ENCODE measurements around the gene TMX1.

Gene TMX1

GRCh38 chr14:51298895-51299294 is 58.8 kb downstream of the TMX1 start:
- Histone ChIP-seq H3K27ac (ENCODE audit: poor library complexity, severe bottlenecking) (no peak overlapping the region), H3K36me3 (ENCODE audit: low read depth) (no peaks in the 10 kb centered on the region), H3K4me3 (ENCODE audit: severe bottlenecking) (no peak overlapping the region), H3K9me3 (ENCODE audit: severe bottlenecking) (no peaks in the 10 kb centered on the region), H3K27me3 (ENCODE audit: insufficient read depth, poor library complexity, severe bottlenecking) (no peaks in the 10 kb centered on the region), H3K4me1 (ENCODE audit: insufficient read depth, poor library complexity, severe bottlenecking) (peaks cover 12% of the 10 kb centered on the region)
- DNase-seq (ENCODE audit: low spot score) (no peak), ATAC-seq (ENCODE audit: low read depth) (no peak; the same call in 2 of the 3 replicates)
- no peak for TF ChIP-seq CTCF (IDR thresholded peaks at IDR 0.05; ENCODE audit: poor library complexity, severe bottlenecking)

GRCh38 chr14:51302295-51303030 is 62.4 kb downstream of the TMX1 start:
- Histone ChIP-seq H3K4me3 (ENCODE audit: severe bottlenecking) (no peak overlapping the region), H3K4me1 (ENCODE audit: insufficient read depth, poor library complexity, severe bottlenecking) (peaks cover 21% of the 10 kb centered on the region), H3K9me3 (ENCODE audit: severe bottlenecking) (no peaks in the 10 kb centered on the region), H3K27ac (ENCODE audit: poor library complexity, severe bottlenecking) (no peak overlapping the region), H3K36me3 (ENCODE audit: low read depth) (no peaks in the 10 kb centered on the region), H3K27me3 (ENCODE audit: insufficient read depth, poor library complexity, severe bottlenecking) (no peaks in the 10 kb centered on the region)
- TF ChIP-seq CTCF (IDR thresholded peaks at IDR 0.05; ENCODE audit: poor library complexity, severe bottlenecking): no peak
- DNase-seq (ENCODE audit: low spot score) (no peak), ATAC-seq (ENCODE audit: low read depth) (no peak)

GRCh38 chr14:51304438-51304837 is 64.4 kb downstream of the TMX1 start:
- H3K9me3 ChIP-seq (ENCODE audit: severe bottlenecking): no peaks in the 10 kb centered on the region
- ATAC-seq (ENCODE audit: low read depth) (peak; percentile 15; the same call in 2 of the 3 replicates), DNase-seq (ENCODE audit: low spot score) (no peak)
- peaks cover 21% of the 10 kb centered on the region for H3K4me1 ChIP-seq (ENCODE audit: insufficient read depth, poor library complexity, severe bottlenecking)
- H3K27me3 ChIP-seq (ENCODE audit: insufficient read depth, poor library complexity, severe bottlenecking): no peaks in the 10 kb centered on the region
- H3K27ac ChIP-seq (ENCODE audit: poor library complexity, severe bottlenecking): peak overlapping the region; percentile 87
- no peak overlapping the region for H3K4me3 ChIP-seq (ENCODE audit: severe bottlenecking)
- no peak for TF ChIP-seq CTCF (IDR thresholded peaks at IDR 0.05; ENCODE audit: poor library complexity, severe bottlenecking)
- H3K36me3 ChIP-seq (ENCODE audit: low read depth): no peaks in the 10 kb centered on the region

GRCh38 chr14:51304941-51305340 is 64.9 kb downstream of the TMX1 start:
- no peak overlapping the region for H3K4me3 ChIP-seq (ENCODE audit: severe bottlenecking)
- DNase-seq (ENCODE audit: low spot score): no peak
- H3K4me1 ChIP-seq (ENCODE audit: insufficient read depth, poor library complexity, severe bottlenecking): peaks cover 21% of the 10 kb centered on the region
- no peaks in the 10 kb centered on the region for H3K9me3 ChIP-seq (ENCODE audit: severe bottlenecking)
- H3K27me3 ChIP-seq (ENCODE audit: insufficient read depth, poor library complexity, severe bottlenecking): no peaks in the 10 kb centered on the region
- H3K27ac ChIP-seq (ENCODE audit: poor library complexity, severe bottlenecking): peak overlapping the region; percentile 87
- no peak for TF ChIP-seq CTCF (IDR thresholded peaks at IDR 0.05; ENCODE audit: poor library complexity, severe bottlenecking)
- peak; percentile 96 for ATAC-seq (ENCODE audit: low read depth)
- H3K36me3 ChIP-seq (ENCODE audit: low read depth): no peaks in the 10 kb centered on the region

GRCh38 chr14:51305751-51306150 is 65.7 kb downstream of the TMX1 start:
- no peaks in the 10 kb centered on the region for H3K27me3 ChIP-seq (ENCODE audit: insufficient read depth, poor library complexity, severe bottlenecking)
- H3K9me3 ChIP-seq (ENCODE audit: severe bottlenecking): no peaks in the 10 kb centered on the region
- H3K4me1 ChIP-seq (ENCODE audit: insufficient read depth, poor library complexity, severe bottlenecking): peaks cover 21% of the 10 kb centered on the region
- H3K4me3 ChIP-seq (ENCODE audit: severe bottlenecking): no peak overlapping the region
- DNase-seq (ENCODE audit: low spot score) (no peak), ATAC-seq (ENCODE audit: low read depth) (no peak)
- peak overlapping the region; percentile 87 for H3K27ac ChIP-seq (ENCODE audit: poor library complexity, severe bottlenecking)
- no peaks in the 10 kb centered on the region for H3K36me3 ChIP-seq (ENCODE audit: low read depth)
- TF ChIP-seq CTCF (IDR thresholded peaks at IDR 0.05; ENCODE audit: poor library complexity, severe bottlenecking): no peak

Data from RWPE2 (cell line).